Astrocyte (in vitro differentiated cells and primary cell): Measurements from ENCODE around the gene PPIF.

Experiments
- EZH2 ChIP-seq: IDR thresholded peaks from 2 replicates; pipeline ENCODE4 v1.6.1; 2012; ENCODE audit warnings: mild to moderate bottlenecking, low read length, inconsistent platforms; ENCODE audit not compliant: insufficient read depth
- TF ChIP-seq, protein P1 (sequence below): IDR thresholded peaks from 2 replicates; pipeline ENCODE4 v1.5.1; 2011; ENCODE audit warnings: low read depth, mild to moderate bottlenecking, inconsistent platforms, low read length, moderate library complexity; ENCODE audit not compliant: insufficient read depth

GRCh38 chr10:79311581-79312407 is 35.5 kb upstream of the PPIF start:
- TF ChIP-seq, protein P1, sequence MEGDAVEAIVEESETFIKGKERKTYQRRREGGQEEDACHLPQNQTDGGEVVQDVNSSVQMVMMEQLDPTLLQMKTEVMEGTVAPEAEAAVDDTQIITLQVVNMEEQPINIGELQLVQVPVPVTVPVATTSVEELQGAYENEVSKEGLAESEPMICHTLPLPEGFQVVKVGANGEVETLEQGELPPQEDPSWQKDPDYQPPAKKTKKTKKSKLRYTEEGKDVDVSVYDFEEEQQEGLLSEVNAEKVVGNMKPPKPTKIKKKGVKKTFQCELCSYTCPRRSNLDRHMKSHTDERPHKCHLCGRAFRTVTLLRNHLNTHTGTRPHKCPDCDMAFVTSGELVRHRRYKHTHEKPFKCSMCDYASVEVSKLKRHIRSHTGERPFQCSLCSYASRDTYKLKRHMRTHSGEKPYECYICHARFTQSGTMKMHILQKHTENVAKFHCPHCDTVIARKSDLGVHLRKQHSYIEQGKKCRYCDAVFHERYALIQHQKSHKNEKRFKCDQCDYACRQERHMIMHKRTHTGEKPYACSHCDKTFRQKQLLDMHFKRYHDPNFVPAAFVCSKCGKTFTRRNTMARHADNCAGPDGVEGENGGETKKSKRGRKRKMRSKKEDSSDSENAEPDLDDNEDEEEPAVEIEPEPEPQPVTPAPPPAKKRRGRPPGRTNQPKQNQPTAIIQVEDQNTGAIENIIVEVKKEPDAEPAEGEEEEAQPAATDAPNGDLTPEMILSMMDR, result no peak
- TF ChIP-seq EZH2, result no peak
